Activated CD4-positive, alpha-beta T cell treated with anti-CD3 and anti-CD28 coated beads, Interleukin-2, amount 10 ng/mL, durations not matched to agents 7 days and 5 days (primary cell): ENCODE data around the gene CALHM6. TPM values are rescaled to one million over a fixed set of nuclear protein-coding genes. Genes with fewer than 3 reads are reported as not detected.

ENCODE experiments used
- CTCF ChIA-PET: fragments of 350-600 bp; sonication (Branson Sonifier 250); formaldehyde crosslinking; loops from one replicate; lab custom pipeline; 2021; ENCODE audit warnings: antibody characterized with exemption; lab: Charles Lee
- POLR2A ChIA-PET: fragments of 350-600 bp; sonication (Branson Sonifier 250); formaldehyde crosslinking; loops from one replicate; lab custom pipeline; 2021; ENCODE audit warnings: antibody characterized with exemption; lab: Charles Lee
- DNase-seq: peaks from one replicate; pipeline ENCODE4 v3.0.0-alpha.2; 2020
- H3K27ac Mint-ChIP-seq: one replicate; pipeline ENCODE4 v1.8.0; 2021; ENCODE audit warnings: mild to moderate bottlenecking, moderate library complexity, mixed read lengths
- H3K27me3 Mint-ChIP-seq: one replicate; pipeline ENCODE4 v1.8.0; 2021; ENCODE audit warnings: mixed read lengths
- H3K36me3 Mint-ChIP-seq: one replicate; pipeline ENCODE4 v1.8.0; 2021; ENCODE audit warnings: low read depth, mixed read lengths
- H3K4me1 Mint-ChIP-seq: one replicate; pipeline ENCODE4 v1.8.0; 2021; ENCODE audit warnings: mixed read lengths
- H3K4me3 Mint-ChIP-seq: one replicate; pipeline ENCODE4 v1.8.0; 2021; ENCODE audit warnings: mild to moderate bottlenecking, moderate library complexity, mixed read lengths
- H3K9me3 Mint-ChIP-seq: one replicate; pipeline ENCODE4 v1.8.0; 2021; ENCODE audit warnings: mixed read lengths
- total RNA-seq, 2 experiments: library from RNA; stranded (reverse); gene quantifications; one replicate each; pipeline ENCODE4 v1.2.3, GENCODE V29; 2021

Gene CALHM6
- total RNA-seq, 2 experiments from 2014 or later, result 7.7 to 10.3 TPM

DNA sequence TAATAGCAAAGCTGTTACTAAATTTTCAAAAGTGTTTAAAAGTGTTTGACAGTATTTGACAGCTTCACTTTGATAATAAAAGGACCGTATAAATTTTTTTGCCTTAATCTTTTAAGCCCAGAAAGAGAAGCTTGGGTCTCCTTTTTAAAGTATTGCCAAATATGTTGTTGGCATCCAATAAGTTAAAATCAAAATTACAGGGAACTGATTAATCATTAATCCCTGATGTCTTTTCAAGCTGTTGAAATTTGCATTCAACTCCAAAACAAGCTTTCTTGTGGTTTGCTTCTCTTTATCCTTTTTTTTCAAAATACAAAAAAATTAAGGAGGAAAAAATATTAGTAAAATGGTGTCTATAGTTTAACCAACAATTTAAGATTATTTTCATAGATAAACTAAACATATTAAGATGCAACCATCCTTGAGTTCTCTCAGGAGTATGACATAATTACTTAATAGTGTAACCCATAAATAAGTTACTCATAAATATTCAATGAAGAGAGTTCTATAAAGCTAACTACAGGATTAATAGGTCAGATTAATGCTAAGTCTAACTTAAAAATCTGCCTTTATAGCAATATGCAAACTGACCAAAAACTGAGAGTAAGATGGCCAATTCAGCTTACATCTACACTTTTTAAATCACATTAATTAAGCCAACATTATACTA, 27.0 kb upstream of the CALHM6 start:
- CTCF ChIA-PET, result interaction anchor here (1.3 kb wide), 1 partner anchor 9 kb away, joined by 3 read pairs; no protein-coding TSS in a partner anchor
- POLR2A ChIA-PET, result no interaction called here
- Mint-ChIP-seq H3K4me1 (no peaks in the 10 kb centered on the region), H3K27me3 (no peaks in the 10 kb centered on the region), H3K36me3 (no peaks in the 10 kb centered on the region), H3K27ac (no peak overlapping the region), H3K4me3 (no peak overlapping the region), H3K9me3 (no peaks in the 10 kb centered on the region)
- DNase-seq, result no peak

DNA sequence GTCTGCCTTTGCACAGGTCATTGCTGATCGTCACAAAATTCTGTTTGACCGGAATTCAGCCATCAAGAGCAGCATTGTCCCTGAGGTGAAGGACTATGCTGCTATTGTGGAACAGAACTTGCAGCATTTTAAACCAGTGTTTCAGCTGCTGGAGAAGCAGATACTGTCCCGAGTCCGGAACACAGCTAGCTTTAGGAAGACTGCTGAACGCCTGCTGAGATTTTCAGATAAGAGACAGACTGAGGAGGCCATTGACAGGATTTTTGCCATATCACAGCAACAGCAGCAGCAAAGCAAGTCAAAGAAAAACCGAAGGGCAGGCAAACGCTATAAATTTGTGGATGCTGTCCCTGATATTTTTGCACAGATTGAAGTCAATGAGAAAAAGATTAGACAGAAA, 24.6 kb upstream of the CALHM6 start:
- Mint-ChIP-seq H3K4me1 (no peaks in the 10 kb centered on the region), H3K4me3 (no peak overlapping the region), H3K27me3 (peaks cover 7% of the 10 kb centered on the region), H3K36me3 (no peaks in the 10 kb centered on the region), H3K9me3 (no peaks in the 10 kb centered on the region), H3K27ac (no peak overlapping the region)
- POLR2A ChIA-PET, result no interaction called here
- DNase-seq, result no peak
- CTCF ChIA-PET, result no interaction called here

DNA sequence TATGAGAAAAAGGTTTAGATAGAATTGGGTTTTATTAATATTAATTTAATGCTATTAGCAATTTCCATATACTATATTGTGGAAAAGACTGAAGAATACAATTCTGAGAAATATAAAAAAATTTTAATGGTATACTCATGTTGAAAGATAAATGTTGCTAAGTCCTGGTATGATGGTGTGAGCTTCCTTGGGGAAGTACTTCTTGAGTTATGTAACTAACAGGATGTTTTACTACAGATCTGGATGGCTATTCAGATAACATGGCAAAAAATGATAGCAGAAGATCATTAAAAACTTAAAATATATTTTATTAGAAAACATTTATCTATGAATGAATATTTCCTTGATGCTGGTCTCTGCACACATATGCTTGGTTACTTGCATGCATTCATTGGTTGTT, 23.5 kb upstream of the CALHM6 start:
- ChIA-PET POLR2A (no interaction called here), CTCF (no interaction called here)
- DNase-seq, result no peak
- Mint-ChIP-seq H3K4me3 (no peak overlapping the region), H3K27me3 (peaks cover 15% of the 10 kb centered on the region), H3K36me3 (no peaks in the 10 kb centered on the region), H3K4me1 (no peaks in the 10 kb centered on the region), H3K9me3 (no peaks in the 10 kb centered on the region), H3K27ac (no peak overlapping the region)

- Mint-ChIP-seq H3K36me3 (no peaks in the 10 kb centered on the region), H3K4me1 (no peaks in the 10 kb centered on the region), H3K9me3 (no peaks in the 10 kb centered on the region), H3K27me3 (peaks cover 17% of the 10 kb centered on the region), H3K27ac (no peak overlapping the region), H3K4me3 (no peak overlapping the region)
- no peak for DNase-seq
- POLR2A ChIA-PET, result no interaction called here
- CTCF ChIA-PET, result no interaction called here
Measured at GRCh38 chr6:116438590-116439448, 22.4 kb upstream of the CALHM6 start.

DNA sequence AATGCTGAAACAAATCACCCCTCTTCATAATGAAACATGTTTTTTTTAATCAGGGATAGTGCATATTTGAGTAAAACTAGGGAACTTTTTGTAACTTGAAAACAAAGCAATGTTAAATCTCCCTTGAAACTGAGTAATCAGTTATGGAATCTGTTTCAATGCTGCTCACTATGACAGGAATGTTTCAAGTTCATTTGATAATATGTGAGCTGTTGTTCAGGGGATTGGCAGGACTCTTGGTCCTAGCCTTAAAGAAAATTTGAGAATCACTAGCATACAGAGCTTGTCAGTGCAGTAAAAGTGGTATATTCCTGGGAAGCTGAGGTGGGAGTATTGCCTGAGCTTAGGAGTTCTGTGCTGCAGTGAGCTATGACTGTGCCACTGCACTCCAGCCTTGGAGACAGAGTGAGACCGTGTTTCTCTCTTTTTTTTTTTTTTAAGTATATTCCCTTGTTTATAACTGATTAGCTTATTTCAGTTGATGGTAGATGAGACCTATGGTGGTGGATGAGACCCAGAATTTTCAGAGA, 21.6 kb upstream of the CALHM6 start:
- no peak overlapping the region for H3K27ac Mint-ChIP-seq
- no peak for DNase-seq
- no peaks in the 10 kb centered on the region for H3K36me3 Mint-ChIP-seq
- ChIA-PET POLR2A (no interaction called here), CTCF (interaction anchor here (0.7 kb wide), 1 partner anchor 10 kb away, joined by 3 read pairs; no protein-coding TSS in a partner anchor)
- no peak overlapping the region for H3K4me3 Mint-ChIP-seq
- peaks cover 5% of the 10 kb centered on the region for H3K4me1 Mint-ChIP-seq
- H3K27me3 Mint-ChIP-seq, result peaks cover 17% of the 10 kb centered on the region
- H3K9me3 Mint-ChIP-seq, result no peaks in the 10 kb centered on the region

- POLR2A ChIA-PET, result no interaction called here
- H3K27me3 Mint-ChIP-seq, result peaks cover 23% of the 10 kb centered on the region
- H3K9me3 Mint-ChIP-seq, result no peaks in the 10 kb centered on the region
Measured at GRCh38 chr6:116443105-116443504, 18.1 kb upstream of the CALHM6 start.

GRCh38 chr6:116444092-116444491, 17.1 kb upstream of the CALHM6 start:
- H3K36me3 Mint-ChIP-seq, result no peaks in the 10 kb centered on the region
- ChIA-PET POLR2A (no interaction called here), CTCF (interaction anchor here (1.4 kb wide), 1 partner anchor 20 kb away, joined by 4 read pairs; no protein-coding TSS in a partner anchor)
- no peak overlapping the region for H3K4me3 Mint-ChIP-seq
- peak overlapping the region; percentile 26 for H3K27ac Mint-ChIP-seq
- H3K9me3 Mint-ChIP-seq, result no peaks in the 10 kb centered on the region
- H3K4me1 Mint-ChIP-seq, result peaks cover 22% of the 10 kb centered on the region
- H3K27me3 Mint-ChIP-seq, result peaks cover 25% of the 10 kb centered on the region
- peak; percentile 28 for DNase-seq

More at GRCh38 chr6:116443105-116443504, 18.1 kb upstream of the CALHM6 start:
- H3K4me3 Mint-ChIP-seq, result no peak overlapping the region
- no peak overlapping the region for H3K27ac Mint-ChIP-seq
- no peak for DNase-seq
- H3K4me1 Mint-ChIP-seq, result peaks cover 22% of the 10 kb centered on the region
- no peaks in the 10 kb centered on the region for H3K36me3 Mint-ChIP-seq
- CTCF ChIA-PET, result no interaction called here

DNA sequence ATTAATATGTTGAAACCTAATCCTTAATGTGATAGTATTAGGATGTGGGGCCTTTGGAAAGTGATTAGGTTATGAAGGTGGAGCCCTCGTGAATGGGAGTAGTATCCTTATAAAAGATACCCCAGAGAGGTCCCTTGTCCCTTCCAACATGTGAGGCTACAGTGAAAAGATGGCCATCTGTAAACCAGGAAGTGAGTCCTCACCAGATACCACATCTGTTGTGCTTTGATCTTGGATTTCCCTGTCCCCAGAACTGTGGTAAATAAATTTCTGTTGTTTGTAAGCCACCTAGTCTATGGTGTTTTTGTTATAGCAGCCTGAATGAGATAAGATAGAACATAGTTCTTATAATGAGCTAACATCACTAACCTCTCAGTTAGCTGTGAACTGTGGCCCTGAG, 16.6 kb upstream of the CALHM6 start:
- POLR2A ChIA-PET, result no interaction called here
- H3K27ac Mint-ChIP-seq, result peak overlapping the region; percentile 26
- H3K36me3 Mint-ChIP-seq, result no peaks in the 10 kb centered on the region
- H3K9me3 Mint-ChIP-seq, result no peaks in the 10 kb centered on the region
- H3K4me1 Mint-ChIP-seq, result peaks cover 22% of the 10 kb centered on the region
- no peak overlapping the region for H3K4me3 Mint-ChIP-seq
- peaks cover 27% of the 10 kb centered on the region for H3K27me3 Mint-ChIP-seq
- CTCF ChIA-PET, result interaction anchor here (1.4 kb wide), 1 partner anchor 19 kb away, joined by 4 read pairs; no protein-coding TSS in a partner anchor
- no peak for DNase-seq

DNA sequence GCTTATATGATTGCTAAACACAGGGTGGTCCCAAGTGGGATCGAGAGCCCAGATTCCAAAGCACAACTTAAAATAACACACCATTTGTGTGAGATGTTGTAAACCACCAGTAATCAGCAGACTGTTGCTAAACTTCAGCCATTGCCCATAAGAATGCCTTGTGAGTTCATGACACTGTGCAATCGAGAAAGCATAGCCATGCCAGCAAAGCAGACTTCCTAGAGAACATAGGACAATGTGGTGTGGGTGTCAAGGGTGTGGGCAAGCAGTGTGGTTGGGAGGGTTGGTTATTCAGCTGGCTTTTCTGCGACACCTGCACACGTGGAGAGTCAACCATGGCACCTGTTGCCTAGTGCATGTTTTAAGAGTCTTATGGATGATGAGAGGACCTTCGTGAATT, 16.1 kb upstream of the CALHM6 start:
- Mint-ChIP-seq H3K36me3 (no peaks in the 10 kb centered on the region), H3K4me1 (peaks cover 23% of the 10 kb centered on the region), H3K9me3 (no peaks in the 10 kb centered on the region), H3K27me3 (peaks cover 30% of the 10 kb centered on the region), H3K27ac (no peak overlapping the region), H3K4me3 (no peak overlapping the region)
- CTCF ChIA-PET, result interaction anchor here (1.4 kb wide), 1 partner anchor 19 kb away, joined by 4 read pairs; no protein-coding TSS in a partner anchor
- POLR2A ChIA-PET, result no interaction called here
- DNase-seq, result no peak

DNA sequence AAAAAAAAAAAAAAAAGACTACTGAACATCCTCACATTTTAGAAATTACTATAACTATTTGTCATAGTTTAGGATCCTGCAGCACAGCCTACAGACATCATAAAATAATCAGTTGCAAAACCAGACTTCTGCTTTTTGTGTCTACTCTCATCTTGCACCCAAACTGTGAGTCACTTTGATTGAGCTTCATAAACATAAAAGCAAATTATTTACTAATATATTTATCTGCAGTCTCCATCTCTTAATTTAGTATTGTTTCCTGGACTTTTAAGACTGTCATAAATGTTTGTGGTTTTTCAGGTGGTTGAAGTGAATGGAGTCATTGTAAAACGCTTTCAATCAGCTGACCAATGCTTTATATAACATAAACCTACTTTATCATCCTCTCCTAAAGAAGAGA, 14.8 kb upstream of the CALHM6 start:
- ChIA-PET CTCF (interaction anchor here (0.6 to 1.0 kb wide), 2 partner anchors 12 to 37 kb away, joined by 3 to 4 read pairs; no protein-coding TSS in a partner anchor), POLR2A (interaction anchor here (0.5 kb wide), 1 partner anchor 376 kb away, joined by 9 read pairs; no protein-coding TSS in a partner anchor)
- H3K4me3 Mint-ChIP-seq, result no peak overlapping the region
- H3K36me3 Mint-ChIP-seq, result no peaks in the 10 kb centered on the region
- H3K27me3 Mint-ChIP-seq, result peaks cover 27% of the 10 kb centered on the region
- no peak overlapping the region for H3K27ac Mint-ChIP-seq
- peaks cover 34% of the 10 kb centered on the region for H3K4me1 Mint-ChIP-seq
- no peaks in the 10 kb centered on the region for H3K9me3 Mint-ChIP-seq
- DNase-seq, result no peak

- Mint-ChIP-seq H3K9me3 (no peaks in the 10 kb centered on the region), H3K4me3 (no peak overlapping the region), H3K27ac (no peak overlapping the region), H3K36me3 (no peaks in the 10 kb centered on the region), H3K27me3 (peaks cover 27% of the 10 kb centered on the region), H3K4me1 (peaks cover 36% of the 10 kb centered on the region)
- ChIA-PET POLR2A (interaction anchor here (0.5 kb wide), 1 partner anchor 377 kb away, joined by 9 read pairs; no protein-coding TSS in a partner anchor), CTCF (interaction anchor here (0.6 to 1.0 kb wide), 2 partner anchors 11 to 38 kb away, joined by 3 to 4 read pairs; no protein-coding TSS in a partner anchor)
- no peak for DNase-seq
Measured at GRCh38 chr6:116447052-116447451, 14.1 kb upstream of the CALHM6 start.

GRCh38 chr6:116447496-116448011, 13.6 kb upstream of the CALHM6 start:
- Mint-ChIP-seq H3K27me3 (peaks cover 22% of the 10 kb centered on the region), H3K4me3 (no peak overlapping the region), H3K4me1 (peaks cover 36% of the 10 kb centered on the region), H3K9me3 (no peaks in the 10 kb centered on the region), H3K36me3 (no peaks in the 10 kb centered on the region), H3K27ac (no peak overlapping the region)
- DNase-seq, result no peak
- ChIA-PET POLR2A (no interaction called here), CTCF (no interaction called here)
